Uterus (tissue), 2 donors: ENCODE data around the gene BMP6.

ENCODE experiments used
- CTCF ChIP-seq, 4 experiments: fragments of 200-600 bp in 2 of 4; fragments of 450-650 bp in 2 of 4; sonication (generic) in 2 of 4; IDR thresholded peaks; one replicate each; pipeline ENCODE4 v1.5.1; 2016 to 2019; ENCODE audit warnings: antibody characterized with exemption in 4 of 4, mild to moderate bottlenecking in 2 of 4, moderate library complexity in 1 of 4
- POLR2A ChIP-seq, 2 donors: fragments of 450-650 bp; IDR thresholded peaks; one replicate each; pipeline ENCODE4 v1.6.1; 2016; ENCODE audit warnings: antibody characterized with exemption in 2 of 2, mild to moderate bottlenecking in 1 of 2, moderate library complexity in 1 of 2

GRCh38 chr6:7883381-7883780, 157.5 kb downstream of the BMP6 start:
- TF ChIP-seq POLR2A (IDR thresholded peaks at IDR 0.05) (no peak), CTCF (IDR thresholded peaks at IDR 0.05) (no peak)
